Activated CD8-positive, alpha-beta T cell treated with anti-CD3 and anti-CD28 coated beads for 36 hours (primary cell): ENCODE results near the gene TRMT2A. TPM values are rescaled to one million over a fixed set of nuclear protein-coding genes. Genes with fewer than 3 reads are reported as not detected.

ENCODE experiments used
- ATAC-seq: fragments of 200-7000 bp; cut with Tn5 transposase; one replicate; pipeline ENCODE4 v1.10.0; 2021; ENCODE audit warnings: mild to moderate bottlenecking, moderate library complexity
- CTCF ChIA-PET: fragments of 350-600 bp; sonication (Branson Sonifier 250); formaldehyde crosslinking; loops from one replicate; lab custom pipeline; 2021; ENCODE audit warnings: antibody characterized with exemption; lab: Charles Lee
- POLR2A ChIA-PET: fragments of 350-600 bp; sonication (Branson Sonifier 250); formaldehyde crosslinking; loops from one replicate; lab custom pipeline; 2021; ENCODE audit warnings: antibody characterized with exemption; lab: Charles Lee
- DNase-seq: peaks from one replicate; pipeline ENCODE4 v3.0.0-alpha.2; 2020
- H3K27ac Mint-ChIP-seq: one replicate; pipeline ENCODE4 v1.8.0; 2021; ENCODE audit warnings: mild to moderate bottlenecking, mixed read lengths
- H3K27me3 Mint-ChIP-seq: one replicate; pipeline ENCODE4 v1.8.0; 2021; ENCODE audit warnings: mixed read lengths
- H3K36me3 Mint-ChIP-seq: one replicate; pipeline ENCODE4 v1.8.0; 2021; ENCODE audit warnings: low read depth, mixed read lengths
- H3K4me1 Mint-ChIP-seq: one replicate; pipeline ENCODE4 v1.8.0; 2021; ENCODE audit warnings: low read depth, mixed read lengths
- H3K4me3 Mint-ChIP-seq: one replicate; pipeline ENCODE4 v1.8.0; 2021; ENCODE audit warnings: mild to moderate bottlenecking, moderate library complexity, mixed read lengths
- H3K9me3 Mint-ChIP-seq: one replicate; pipeline ENCODE4 v1.8.0; 2021; ENCODE audit warnings: mixed read lengths
- CTCF ChIP-seq: fragments of 200-600 bp; IDR thresholded peaks from one replicate; pipeline ENCODE4 v1.8.0; 2022; ENCODE audit warnings: antibody characterized with exemption, mild to moderate bottlenecking
- intact Hi-C: fragments of 100-400 bp; cut with micrococcal nuclease; formaldehyde crosslinking; loops from one replicate; pipeline ENCODE4 v1.10.0; 2022
- total RNA-seq, 2 experiments: library from RNA; stranded (reverse); gene quantifications; one replicate each; pipeline ENCODE4 v1.2.3, GENCODE V29; 2021

TRMT2A gene
- total RNA-seq, 2 experiments from 2014 or later = 101 to 105 TPM

- Mint-ChIP-seq H3K4me3 (no peak overlapping the region), H3K4me1 (peaks cover 42% of the 10 kb centered on the region), H3K9me3 (no peaks in the 10 kb centered on the region), H3K27ac (no peak overlapping the region), H3K27me3 (no peaks in the 10 kb centered on the region), H3K36me3 (peaks cover 24% of the 10 kb centered on the region)
- ChIA-PET POLR2A (interaction anchor here (1.1 to 8.4 kb wide), 5 partner anchors 12 to 164 kb away, joined by 3 to 111 read pairs (median 5); partner anchors contain the start of genes RANBP1 and TRMT2A), CTCF (interaction anchor here (0.7 to 2.0 kb wide), 11 partner anchors 8 to 158 kb away, joined by 3 to 11 read pairs (median 3); no protein-coding TSS in a partner anchor)
- no peak for DNase-seq
- TF ChIP-seq CTCF = no peak
- intact Hi-C loops = loop anchor here (5.0 kb wide), 1 partner anchor 157 kb away; no protein-coding TSS in a partner anchor
- no peak for ATAC-seq
Measured at GRCh38 chr22:20129747-20130014, 12.7 kb upstream of the TRMT2A start.

GRCh38 chr22:20128902-20129746 is 12.1 kb upstream of the TRMT2A start:
- Mint-ChIP-seq H3K9me3 (no peaks in the 10 kb centered on the region), H3K27ac (peak overlapping the region; percentile 69), H3K4me1 (peaks cover 38% of the 10 kb centered on the region), H3K36me3 (peaks cover 29% of the 10 kb centered on the region), H3K27me3 (no peaks in the 10 kb centered on the region), H3K4me3 (no peak overlapping the region)
- intact Hi-C loops = loop anchor here (5.0 kb wide), 1 partner anchor 157 kb away; no protein-coding TSS in a partner anchor
- ChIA-PET POLR2A (interaction anchor here (1.1 to 8.4 kb wide), 7 partner anchors 12 to 164 kb away, joined by 3 to 111 read pairs (median 4); partner anchors contain the start of genes RANBP1 and TRMT2A), CTCF (interaction anchor here (0.7 to 2.0 kb wide), 12 partner anchors 8 to 158 kb away, joined by 3 to 11 read pairs (median 3); no protein-coding TSS in a partner anchor)
- TF ChIP-seq CTCF = peak; percentile 63
- DNase-seq (peak; percentile 72), ATAC-seq (peak; percentile 57)

DNA sequence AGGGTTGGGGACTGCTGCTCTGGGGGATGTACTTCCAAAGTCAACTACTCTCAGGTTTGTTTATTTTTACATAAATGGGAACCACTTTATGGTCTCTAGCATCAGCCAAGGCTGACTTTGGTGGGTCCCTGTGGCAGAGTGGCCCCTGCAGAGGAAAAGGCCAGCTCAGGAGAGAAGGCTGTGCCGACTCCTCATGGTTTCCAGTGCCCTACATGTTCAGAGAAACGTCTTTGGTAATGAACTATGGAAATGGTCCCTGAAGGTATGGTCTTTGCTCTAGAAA is 11.5 kb upstream of the TRMT2A start:
- Mint-ChIP-seq H3K27me3 (no peaks in the 10 kb centered on the region), H3K4me1 (peaks cover 35% of the 10 kb centered on the region), H3K36me3 (peaks cover 34% of the 10 kb centered on the region), H3K27ac (peak overlapping the region; percentile 69), H3K4me3 (no peak overlapping the region), H3K9me3 (no peaks in the 10 kb centered on the region)
- intact Hi-C loops = loop anchor here (5.0 kb wide), 1 partner anchor 156 kb away; no protein-coding TSS in a partner anchor
- ChIA-PET CTCF (interaction anchor here (1.1 to 2.0 kb wide), 7 partner anchors 9 to 158 kb away, joined by 3 to 11 read pairs (median 5); no protein-coding TSS in a partner anchor), POLR2A (interaction anchor here (1.1 to 8.4 kb wide), 7 partner anchors 11 to 163 kb away, joined by 3 to 111 read pairs (median 4); partner anchors contain the start of genes RANBP1 and TRMT2A)
- ATAC-seq (no peak), DNase-seq (no peak)
- no peak for TF ChIP-seq CTCF

DNA sequence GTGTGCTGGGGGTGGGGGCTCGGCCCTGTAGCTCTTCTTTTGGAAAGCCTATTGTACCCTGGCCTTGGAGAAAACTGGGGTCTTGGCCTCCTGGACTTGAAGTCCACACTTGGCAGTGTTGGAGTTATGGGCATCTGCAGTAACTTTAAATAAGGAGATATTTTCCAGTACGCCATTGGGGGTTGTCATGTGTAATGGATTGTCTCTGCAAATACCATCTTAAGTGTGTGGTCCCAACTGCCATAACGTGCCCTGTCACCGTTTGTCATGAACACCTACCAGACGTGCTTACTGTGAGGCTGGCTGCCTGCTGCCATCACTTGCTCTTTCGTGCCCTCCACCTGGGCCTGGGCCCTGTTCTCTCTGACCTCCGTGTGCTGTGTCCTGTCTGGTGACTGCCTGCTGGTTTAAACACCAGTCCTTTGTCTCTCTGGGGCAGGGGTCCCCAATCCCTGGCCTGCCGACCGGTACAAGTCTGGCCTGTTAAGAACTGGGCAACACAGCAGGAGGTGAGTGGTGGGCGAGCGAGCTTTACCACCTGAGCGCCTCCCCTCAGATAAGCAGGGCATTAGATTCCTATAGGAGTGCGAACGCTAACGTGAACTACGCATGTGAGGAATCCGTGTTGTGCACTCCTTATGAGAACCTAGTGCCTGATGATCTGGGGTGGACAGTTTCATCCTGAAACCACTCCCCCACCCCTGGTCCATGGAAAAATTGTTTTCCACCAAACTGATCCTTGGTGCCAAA is 11.0 kb upstream of the TRMT2A start:
- no peaks in the 10 kb centered on the region for H3K9me3 Mint-ChIP-seq
- ChIA-PET POLR2A (interaction anchor here (0.6 to 8.4 kb wide), 7 partner anchors 10 to 45 kb away, joined by 3 to 111 read pairs (median 4); partner anchors contain the start of genes RANBP1 and TRMT2A), CTCF (interaction anchor here (1.1 to 2.0 kb wide), 5 partner anchors 8 to 157 kb away, joined by 3 to 11 read pairs (median 5); no protein-coding TSS in a partner anchor)
- H3K27ac Mint-ChIP-seq = peak overlapping the region; percentile 69
- ATAC-seq = no peak
- DNase-seq = no peak
- H3K36me3 Mint-ChIP-seq = peaks cover 34% of the 10 kb centered on the region
- no peaks in the 10 kb centered on the region for H3K27me3 Mint-ChIP-seq
- no peak for TF ChIP-seq CTCF
- H3K4me3 Mint-ChIP-seq = no peak overlapping the region
- peaks cover 31% of the 10 kb centered on the region for H3K4me1 Mint-ChIP-seq
- intact Hi-C loops = loop anchor here (5.0 kb wide), 1 partner anchor 156 kb away; no protein-coding TSS in a partner anchor
